NCI-H1105 treated with DMSO at 0.1 percent for 48 hours (cell line): Measurements from ENCODE around the gene GAS1.

ENCODE experiments used
- DNase-seq: peaks from one replicate; lab custom pipeline; 2025; lab: John Stamatoyannopoulos, UW

The GAS1 gene, protein sequence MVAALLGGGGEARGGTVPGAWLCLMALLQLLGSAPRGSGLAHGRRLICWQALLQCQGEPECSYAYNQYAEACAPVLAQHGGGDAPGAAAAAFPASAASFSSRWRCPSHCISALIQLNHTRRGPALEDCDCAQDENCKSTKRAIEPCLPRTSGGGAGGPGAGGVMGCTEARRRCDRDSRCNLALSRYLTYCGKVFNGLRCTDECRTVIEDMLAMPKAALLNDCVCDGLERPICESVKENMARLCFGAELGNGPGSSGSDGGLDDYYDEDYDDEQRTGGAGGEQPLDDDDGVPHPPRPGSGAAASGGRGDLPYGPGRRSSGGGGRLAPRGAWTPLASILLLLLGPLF

DNA sequence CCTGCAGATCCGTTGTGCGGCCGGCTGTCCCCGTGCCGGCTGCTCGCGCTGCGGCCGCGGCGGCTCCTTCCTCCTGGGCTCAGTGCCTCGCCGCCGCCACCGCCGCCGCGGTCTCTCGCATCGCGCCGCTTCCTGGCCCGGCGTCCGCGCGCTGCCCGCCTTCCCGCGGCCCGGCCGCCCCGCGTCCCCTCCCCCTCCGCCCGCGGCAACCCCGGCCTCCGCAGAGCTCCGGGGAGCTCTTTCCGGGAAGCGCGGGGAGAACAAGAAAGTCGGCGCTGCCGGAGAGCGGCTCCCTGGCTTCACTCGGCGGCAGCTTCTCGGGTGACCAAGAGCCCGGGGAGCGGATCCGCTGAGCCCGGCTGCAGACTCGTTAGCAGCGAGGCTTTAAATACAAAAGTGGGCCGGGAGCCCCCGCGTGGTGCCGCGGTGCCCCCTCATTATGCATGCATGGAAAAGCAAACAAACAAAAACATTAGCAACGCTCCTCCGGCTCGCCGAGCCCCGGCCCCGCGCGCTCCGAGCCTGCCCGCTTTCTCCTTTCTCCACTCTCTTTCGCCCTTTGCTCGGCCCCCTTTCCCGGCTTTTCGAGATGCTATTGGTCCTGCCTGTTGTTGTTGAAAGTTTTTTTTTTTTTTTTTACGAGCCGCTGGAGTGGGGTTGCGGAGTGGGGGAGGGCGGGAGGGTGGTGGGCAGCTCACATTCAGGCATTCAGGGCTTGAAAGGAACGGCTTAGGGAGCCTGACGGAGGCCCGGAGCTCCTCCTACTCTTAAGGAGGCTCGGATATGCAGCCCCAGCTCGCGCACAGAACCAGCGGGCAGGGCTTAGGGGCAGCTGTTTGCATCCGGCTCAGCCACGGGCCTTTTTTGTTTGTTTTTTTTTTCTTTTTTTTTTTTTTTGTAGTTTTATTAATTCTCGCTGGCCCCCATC lies at the start of gene GAS1:
TSS of gene GAS1 (minus strand) at position 361 of the 928 bp plus-strand sequence. CDS start 727 bp downstream, outside the sequence.
- peak; percentile 80 for DNase-seq

DNA sequence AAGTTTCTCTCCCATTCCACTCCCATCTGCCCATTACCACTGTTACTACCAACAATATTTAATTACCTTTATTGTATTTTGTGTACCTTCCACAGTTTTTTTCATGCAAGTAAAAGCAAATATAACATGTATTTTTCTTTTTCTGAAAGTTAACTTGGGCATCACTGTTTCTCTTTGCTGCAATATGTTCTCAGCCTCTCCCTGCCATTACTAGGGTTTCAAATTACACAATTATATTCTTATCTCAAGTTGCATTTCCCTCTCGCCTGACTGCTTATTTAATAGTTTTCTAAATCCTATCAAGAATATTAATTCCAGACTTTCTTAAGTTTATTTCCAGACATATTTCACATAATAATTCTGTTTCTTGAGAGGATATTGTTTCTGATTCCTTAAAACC lies 46.9 kb upstream of the GAS1 start:
- peak; percentile 17 for DNase-seq

DNA sequence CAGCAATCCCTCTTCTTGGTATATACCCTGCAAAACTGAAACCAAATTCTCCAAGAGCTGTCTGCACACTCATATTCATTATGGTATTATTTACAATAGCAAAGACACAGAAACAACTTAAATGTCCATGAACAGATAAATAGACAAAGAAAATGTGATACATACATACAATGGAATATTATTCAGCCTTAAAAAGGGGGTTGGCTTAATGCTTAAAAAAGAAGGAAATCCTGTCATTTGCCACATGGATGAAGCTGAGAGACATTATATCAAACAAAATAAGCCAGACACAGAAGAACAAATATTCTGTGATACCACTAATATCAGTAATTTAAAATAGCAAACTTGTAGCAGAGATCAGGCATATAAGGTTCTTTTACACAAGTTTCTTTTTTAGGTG lies 46.5 kb upstream of the GAS1 start:
- DNase-seq, result no peak

DNA sequence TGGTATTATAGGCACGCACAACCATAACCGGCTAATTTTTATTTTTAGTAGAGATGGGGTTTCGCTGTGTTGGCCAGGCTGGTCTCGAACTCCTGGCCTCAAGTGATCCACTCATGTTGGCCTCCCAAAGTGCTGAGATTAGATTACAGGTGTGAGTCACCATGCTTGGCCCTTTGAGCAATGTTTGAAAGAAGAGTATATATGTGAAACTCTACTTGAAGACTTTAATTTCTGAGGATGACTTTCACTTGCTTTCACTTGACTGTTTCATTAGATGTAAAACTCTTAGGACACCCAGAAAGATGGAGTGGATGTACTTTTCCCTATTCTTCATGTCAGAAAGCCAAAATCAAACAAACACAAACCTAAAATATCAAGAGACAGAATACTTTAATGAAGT lies 43.8 kb upstream of the GAS1 start:
- DNase-seq, result no peak

DNA sequence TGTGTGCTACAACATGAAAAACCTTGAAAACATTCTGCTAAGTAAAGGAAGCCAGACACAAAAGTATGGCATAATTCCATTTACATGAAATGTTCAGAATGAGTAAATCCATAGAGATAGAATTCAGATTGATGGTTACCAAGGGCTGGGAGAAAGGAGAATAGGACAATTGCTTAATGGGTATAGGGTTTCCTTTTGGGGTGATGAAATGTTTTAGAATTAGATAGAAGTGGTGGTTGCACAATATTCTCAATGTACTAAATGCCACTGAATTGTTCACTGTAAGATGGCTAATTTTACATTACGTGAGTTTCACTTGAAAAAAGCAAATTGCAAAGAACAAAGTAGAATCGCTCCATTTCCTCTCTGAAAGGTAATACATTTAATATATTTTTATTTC lies 43.0 kb upstream of the GAS1 start:
- DNase-seq, result no peak

DNA sequence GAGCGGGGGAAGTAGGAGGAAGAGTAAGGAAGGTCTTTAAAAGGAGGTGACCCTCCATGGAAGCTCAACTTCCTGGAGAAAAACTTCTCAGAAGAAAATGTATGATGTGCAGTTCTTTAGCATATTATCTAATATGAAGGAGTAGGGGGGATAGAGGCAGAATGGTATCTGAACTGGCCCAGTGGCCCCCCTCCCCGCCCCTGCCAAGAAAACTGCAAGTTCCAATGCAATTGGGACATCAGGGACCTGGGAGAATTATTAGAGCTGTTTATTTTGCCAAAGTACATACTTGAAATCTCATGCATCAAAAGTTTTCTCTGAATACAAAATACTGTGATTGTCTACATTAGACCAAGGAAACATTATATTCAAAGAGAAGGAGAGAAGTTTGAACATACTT lies 40.6 kb upstream of the GAS1 start:
- DNase-seq, result no peak

DNA sequence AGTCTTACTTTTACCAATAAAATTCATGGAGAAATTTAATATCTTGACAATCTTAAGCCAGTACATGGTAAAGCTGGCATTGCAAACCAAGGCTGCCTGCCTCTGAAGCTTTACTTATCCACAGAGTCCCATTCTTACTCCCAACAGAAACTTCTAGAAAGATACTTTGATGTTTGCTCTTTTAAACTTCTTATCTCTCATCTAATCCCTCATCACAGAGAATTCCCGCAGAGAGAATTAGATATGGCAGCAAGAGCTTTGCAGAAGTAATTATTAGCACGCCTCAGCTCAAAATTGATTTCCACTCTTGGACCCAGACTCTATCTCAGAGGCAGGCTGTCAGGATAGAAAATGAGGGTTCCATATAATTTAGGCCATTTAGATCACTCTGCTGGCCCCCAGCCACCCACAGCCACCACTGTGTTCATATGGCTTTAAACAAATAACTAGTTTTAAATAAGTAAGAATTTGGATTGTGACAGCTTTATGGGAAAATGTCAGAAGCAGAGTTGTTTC lies 37.9 kb upstream of the GAS1 start:
- no peak for DNase-seq

DNA sequence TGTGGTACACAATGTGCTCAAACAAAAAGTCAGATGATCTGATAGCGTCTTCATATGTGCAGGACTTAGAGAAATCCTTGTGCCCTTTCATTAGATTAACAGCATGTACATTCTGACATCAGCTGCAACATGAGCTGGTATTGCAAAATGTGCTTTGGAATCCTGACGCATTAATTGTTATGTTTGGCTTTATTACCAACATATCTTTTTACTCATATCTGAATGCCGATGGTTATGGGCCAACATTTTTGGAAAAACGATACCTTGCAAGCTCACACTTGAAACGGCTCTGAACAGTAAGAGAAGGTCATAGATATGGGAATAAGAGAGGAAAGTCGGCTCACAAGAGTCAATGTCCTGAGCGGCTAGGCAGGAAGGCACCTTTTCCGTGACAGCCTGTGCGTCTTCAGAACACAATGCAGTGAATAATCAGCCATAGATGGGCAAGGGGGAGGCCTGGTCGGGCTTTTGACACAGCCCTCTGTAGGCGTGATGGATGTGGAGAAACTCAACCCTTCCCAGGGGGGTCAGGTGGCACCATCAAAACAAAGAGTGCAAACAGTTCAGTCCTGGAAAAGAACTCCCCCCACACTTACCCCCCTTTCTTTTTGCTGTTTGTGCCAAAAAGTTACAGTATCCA lies 36.4 kb upstream of the GAS1 start:
- no peak for DNase-seq

DNA sequence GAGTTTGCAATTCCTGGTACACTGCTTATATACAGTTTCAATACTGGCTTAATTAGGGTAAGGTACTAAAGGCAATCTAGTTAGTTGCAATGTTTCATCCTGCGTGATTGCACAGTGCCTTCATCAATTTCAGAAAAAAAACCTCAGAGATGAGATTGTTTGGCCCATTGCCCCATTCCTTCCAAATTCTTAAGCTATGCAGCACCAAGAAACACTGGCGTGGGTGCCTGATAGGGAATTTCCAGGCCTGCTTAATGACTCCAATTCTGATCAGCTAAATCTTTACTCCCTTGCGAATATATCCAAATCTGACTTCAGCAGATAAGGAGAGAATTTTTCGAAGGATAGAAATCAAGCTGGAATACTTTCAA lies 35.9 kb upstream of the GAS1 start:
- no peak for DNase-seq

DNA sequence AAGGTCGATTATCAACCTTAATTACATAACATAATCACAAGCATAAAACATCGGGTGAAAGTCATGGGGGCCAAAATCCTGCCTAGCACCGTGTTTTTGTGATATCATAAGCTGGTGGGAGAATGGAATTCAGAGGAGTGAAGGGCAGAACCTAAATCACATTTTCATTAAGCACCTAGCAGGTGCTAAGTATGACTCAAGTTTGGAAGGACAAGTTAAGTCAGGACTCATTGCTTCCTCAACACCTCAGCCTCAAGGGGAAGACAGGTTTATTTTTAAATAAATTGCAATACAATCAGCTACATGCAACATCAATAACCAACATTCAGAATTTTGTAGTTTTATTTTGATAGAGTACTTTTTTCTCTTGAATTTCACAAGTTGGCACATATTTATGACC lies 33.5 kb upstream of the GAS1 start:
- DNase-seq, result no peak

DNA sequence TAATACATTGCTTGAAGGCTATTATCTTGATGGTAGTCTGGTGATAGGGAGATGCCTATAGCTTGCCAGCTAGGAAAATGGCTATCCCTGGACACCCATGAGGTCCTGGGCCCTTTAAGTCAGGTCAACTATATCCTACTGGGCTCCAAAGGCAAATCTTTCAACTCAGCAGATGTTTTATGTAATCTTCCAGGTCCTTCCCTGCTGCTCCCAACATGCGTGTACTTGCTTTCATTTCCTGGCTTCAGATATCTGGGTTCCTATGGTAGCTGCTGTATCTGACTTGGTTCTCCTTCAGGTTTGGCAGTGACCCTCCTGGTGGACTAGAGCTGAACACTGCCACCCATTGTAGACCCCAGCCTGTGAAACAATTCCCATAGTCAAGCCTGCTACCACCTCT lies 32.4 kb upstream of the GAS1 start:
- no peak for DNase-seq

DNA sequence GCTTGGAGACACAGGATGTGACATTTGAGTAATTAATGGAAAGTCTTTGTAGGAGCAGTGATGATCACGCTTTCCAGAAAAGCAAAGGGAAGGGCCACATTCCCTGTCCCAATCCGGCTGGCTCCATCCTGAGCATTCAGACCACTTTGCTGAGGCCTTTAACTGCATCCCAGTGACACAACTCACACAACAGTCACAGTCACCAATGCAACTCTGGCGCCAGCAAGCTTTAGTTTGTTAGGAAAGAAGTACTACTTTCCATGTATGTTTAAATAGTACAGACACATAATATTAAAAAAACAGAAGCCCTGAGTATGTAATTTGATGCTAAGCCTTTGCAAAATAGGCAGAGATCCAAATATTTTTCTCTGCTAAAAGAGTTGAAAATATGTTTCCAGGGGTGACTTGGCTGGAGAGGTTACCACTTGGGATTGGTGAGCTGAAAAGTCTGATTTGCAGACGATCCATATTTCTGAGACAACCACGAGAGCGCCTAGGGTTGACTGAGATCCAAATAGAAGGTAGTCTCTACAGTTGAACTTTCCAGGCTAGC lies 31.7 kb upstream of the GAS1 start:
- DNase-seq, result peak; percentile 16

DNA sequence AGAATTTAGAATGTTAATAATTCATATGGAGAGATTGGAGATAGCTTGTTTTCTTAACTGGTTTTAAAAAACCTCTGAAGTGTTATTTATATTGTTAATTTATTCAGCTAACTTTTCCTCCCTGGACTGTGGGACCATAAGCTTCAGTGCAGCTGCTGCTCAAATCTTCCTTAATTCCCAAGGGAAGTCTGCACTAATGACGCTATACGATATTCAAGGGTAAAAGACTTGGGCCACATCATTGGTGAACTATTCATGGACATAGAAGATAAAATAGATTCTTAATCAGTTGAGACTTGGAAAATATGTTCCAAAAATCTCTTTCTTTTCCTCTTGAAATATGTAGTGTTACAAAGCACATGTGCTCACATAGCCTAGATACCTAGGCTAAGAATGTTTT lies 31.1 kb upstream of the GAS1 start:
- DNase-seq, result no peak

DNA sequence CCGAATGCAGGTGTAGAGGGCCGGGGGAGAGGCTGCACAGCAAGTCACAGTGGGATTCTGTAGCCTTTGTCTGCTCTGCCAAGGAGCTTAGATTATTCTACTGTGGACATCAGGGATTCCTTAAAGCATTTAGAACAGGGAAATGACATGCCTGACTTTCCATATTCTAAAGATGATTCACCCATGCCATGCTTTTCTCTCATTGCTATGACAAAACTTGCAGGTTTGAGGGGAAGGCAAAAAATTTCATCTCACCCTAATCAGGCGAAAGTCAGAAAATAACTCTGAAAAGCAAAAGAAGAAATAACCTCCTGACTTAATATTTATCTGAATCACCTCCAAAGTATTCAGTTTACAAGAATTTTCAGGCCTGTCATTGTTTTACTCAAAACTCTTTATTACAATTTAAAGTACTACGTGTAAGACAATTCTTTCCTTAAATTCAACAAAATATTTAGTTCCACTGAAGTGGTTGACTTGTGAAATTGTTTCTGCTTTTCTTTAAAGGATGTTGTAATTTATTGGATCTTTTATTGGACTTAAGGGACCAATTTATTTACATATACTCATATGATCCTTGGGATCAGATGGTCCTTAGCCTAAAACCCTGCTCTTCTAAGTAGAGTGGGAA lies 30.0 kb upstream of the GAS1 start:
- no peak for DNase-seq

DNA sequence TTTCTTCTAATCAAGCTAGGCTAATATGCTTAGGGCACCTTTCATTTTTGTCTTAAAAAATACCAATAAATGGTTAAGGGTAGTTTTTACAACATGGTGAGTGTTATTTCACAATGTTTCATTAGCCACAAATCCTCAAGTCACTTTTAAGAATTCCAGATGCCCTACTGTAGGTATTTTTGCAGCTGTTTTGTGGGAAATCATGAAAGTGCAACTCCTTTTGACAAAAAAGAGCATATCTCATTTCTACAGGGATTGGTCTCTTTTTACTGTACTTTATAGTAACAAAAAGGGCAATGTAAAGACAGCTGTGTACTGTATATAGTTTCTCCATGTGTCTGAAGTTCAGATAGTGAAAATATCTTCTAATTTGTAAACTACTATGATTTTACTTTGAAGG lies 28.3 kb upstream of the GAS1 start:
- no peak for DNase-seq

DNA sequence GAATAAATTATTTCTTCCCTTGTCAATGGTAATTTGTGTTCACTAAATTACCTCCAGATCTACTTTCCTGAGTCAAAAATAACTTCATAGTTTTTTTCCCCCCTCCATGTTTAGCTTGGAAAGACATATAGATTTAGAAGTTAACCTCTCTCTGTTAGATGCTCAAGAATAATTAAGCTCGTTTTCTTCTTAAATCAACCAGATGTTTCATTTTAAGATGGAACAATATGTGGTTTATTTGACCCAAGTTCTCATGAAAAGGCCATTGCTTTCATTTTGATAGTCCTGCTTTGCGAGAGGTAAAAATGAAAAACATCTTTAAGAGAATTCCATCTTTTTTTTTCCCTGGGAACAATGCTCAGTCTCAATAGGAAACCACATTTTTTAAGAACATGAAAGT lies 27.7 kb upstream of the GAS1 start:
- no peak for DNase-seq

DNA sequence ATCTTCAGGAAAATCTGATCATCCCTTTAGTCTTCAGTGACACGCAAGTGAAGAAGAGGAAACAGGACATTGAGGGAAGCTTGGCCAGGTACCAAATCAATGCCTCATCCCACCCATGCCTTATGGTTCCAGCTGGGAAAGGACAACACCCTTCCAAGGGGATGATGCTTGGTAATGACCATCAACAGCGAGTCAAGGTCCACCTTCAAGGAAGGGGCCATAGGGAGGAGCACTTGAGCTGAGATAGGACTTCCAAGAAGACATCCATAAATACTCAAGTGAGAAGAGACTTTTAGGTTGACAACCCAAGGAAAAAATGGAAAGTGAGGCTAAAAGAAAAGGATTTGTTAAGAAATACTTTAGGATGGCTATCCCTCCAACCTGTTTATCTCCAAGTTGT lies 27.1 kb upstream of the GAS1 start:
- no peak for DNase-seq

DNA sequence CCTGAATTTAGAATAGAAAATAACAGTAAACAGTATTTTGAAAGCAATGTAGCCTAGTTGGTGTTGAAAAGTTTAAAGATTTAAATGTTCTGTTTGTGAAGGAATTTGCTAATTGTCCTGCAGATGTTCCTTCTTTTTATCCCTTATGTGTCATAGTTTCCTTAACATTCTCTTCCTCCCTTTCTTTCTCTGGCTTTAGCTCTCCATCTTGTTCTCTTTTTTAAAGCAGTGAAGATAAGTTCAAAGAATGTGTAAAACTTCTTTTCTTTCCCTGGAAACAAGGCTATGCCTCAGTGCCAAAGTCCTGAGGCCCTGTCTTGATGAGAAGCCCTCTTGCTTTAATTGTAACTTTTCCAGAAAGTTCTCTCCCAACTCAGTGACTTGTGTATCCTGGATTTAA lies 24.4 kb upstream of the GAS1 start:
- no peak for DNase-seq

DNA sequence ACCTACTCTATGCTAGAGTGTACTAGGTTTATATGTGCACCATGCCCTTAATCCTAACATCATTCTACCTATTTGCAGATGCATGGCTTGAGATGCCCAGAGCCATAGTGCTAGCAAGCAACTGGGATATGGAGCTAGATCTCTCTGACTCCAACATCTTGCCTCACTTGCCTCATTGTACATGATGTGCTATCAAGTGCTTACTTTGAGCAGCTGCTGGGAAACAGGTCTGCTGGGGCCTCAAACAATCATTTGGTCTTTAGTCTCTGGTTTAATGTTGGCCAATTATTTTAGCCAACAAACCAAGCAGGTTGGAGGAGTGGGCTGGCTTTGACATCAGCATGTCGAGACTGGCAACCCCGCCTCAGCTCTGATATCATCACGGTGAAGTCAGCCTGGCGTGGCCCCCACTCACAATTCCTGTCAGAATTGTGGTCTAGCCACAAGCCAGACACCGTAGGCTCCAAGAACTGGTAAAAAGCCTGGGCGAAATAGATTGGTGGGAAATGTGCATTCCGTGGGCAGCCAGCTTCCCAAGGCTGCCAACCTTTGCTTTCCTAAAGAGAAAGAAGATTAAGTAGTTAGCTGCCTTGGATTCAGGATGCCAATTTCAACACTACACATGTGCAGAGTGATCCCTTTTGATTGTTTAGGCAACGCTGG lies 21.1 kb upstream of the GAS1 start:
- no peak for DNase-seq

DNA sequence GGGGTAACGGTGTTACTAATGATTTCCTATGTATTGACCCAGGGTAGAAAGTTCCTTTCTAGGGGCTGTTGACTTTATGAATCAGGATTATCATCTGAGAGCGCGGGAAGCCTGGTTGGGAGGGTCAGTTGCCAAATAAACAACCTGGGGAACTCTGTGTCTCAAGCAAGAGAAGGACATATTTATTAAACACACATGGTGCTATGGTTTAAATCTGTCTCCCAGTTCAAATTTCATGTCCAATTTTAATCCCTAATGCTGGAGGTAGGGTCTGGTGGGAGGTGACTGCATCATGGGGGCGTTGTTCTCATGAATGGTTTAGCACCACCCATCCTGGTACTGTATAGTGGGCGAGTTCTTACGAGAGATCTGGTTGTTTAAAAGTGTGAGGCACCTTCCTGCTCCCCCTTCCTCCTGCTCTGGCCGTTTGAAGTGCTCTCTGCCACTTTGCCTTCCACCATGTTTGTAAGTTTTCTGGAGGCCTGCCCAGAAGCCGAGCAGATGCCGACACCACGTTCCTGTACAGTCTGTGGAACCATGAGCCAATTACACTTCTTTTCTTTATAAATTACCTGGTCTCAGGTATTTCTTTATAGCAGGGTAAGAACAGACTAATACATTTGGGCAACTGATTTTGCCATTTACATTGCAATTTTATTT lies 19.7 kb upstream of the GAS1 start:
- DNase-seq, result no peak
